Left lung (tissue), 10 donors: ENCODE data around the gene CDH8. TPM values are rescaled to one million over a fixed set of nuclear protein-coding genes. Genes with fewer than 3 reads are reported as not detected.

Experiments used
- ATAC-seq: fragments of 200-7000 bp; cut with Tn5 transposase; one replicate; pipeline ENCODE4 v1.9.1; 2020; ENCODE audit warnings: moderate library complexity
- DNase-seq, 4 donors: peaks; one replicate each; pipeline ENCODE4 v3.0.0-alpha.2; 2013 to 2020
- H3K27ac ChIP-seq, 2 donors: fragments of 200-600 bp; sonication (generic) in 1 of 2; one replicate each; pipeline versions ENCODE4 v1.5.0 to v1.8.0; 2020 to 2021
- H3K27me3 ChIP-seq, 2 donors: fragments of 200-600 bp; sonication (generic) in 1 of 2; one replicate each; pipeline versions ENCODE4 v1.5.0 to v1.8.0; 2020 to 2021
- H3K36me3 ChIP-seq, 2 donors: fragments of 200-600 bp; sonication (generic) in 1 of 2; one replicate each; pipeline versions ENCODE4 v1.5.0 to v1.8.0; 2020 to 2021
- H3K4me1 ChIP-seq, 2 donors: fragments of 200-600 bp; one replicate each; pipeline ENCODE4 v1.8.0; 2021
- H3K4me3 ChIP-seq, 2 donors: fragments of 200-600 bp; sonication (generic) in 1 of 2; one replicate each; pipeline versions ENCODE4 v1.5.0 to v1.8.0; 2020 to 2021; ENCODE audit warnings: mild to moderate bottlenecking in 1 of 2
- H3K9me3 ChIP-seq, 2 donors: fragments of 200-600 bp; sonication (generic) in 1 of 2; one replicate each; pipeline versions ENCODE4 v1.5.0 to v1.8.0; 2020 to 2021
- intact Hi-C, 2 donors: fragments of 100-400 bp; cut with DNase I; formaldehyde crosslinking; loops; one replicate each; pipeline versions ENCODE4 v1.11.2 to v1.14.2; 2022
- polyA plus RNA-seq, 6 donors: library from polyadenylated mRNA; unstranded; fragments of 120-200 nt; gene quantifications; one replicate each; pipeline ENCODE4 v1.2.1, GENCODE V29; 2013; ENCODE audit not compliant: insufficient read length in 6 of 6
- total RNA-seq, 2 donors: library from RNA; stranded (reverse); fragmentation: NEBNext Ultra II Directional; extraction: Animal tissue kit (Norgen Biotek cat#: 25700); gene quantifications; one replicate each; pipeline ENCODE4 v1.2.1, GENCODE V29; 2021
- TF ChIP-seq, protein P1 (sequence below), 2 donors: fragments of 200-600 bp; sonication (generic) in 1 of 2; IDR thresholded peaks; one replicate each; pipeline versions ENCODE4 v1.5.0 to v1.8.0; 2021; ENCODE audit warnings: antibody characterized with exemption in 2 of 2
- donor health status: DM: no; HTN: yes; CAD: no.
- donor health status: DM: no; HTN: no; CAD: no.

Gene CDH8
- total and polyA plus RNA-seq, 8 donors = 0.17 to 2.5 (median 1.2) TPM

DNA sequence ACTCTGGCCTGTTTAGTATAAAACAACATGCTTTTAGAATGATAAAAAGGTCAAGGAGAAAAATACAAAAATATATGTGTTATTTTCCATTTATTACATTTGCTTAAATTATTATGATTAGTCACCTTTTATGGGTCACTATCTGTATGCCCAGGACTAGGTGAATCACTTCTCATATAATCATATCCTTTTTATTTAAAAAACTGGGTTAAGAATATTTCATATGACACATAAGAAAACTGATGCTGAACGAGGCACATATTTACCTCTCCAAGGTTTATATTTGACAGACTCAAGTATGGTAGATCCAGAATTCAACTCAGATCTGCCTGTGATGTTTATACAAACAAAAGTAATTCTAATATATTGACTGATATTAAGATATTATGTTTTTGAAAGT, 134.5 kb downstream of the CDH8 start:
- TF ChIP-seq, protein P1, sequence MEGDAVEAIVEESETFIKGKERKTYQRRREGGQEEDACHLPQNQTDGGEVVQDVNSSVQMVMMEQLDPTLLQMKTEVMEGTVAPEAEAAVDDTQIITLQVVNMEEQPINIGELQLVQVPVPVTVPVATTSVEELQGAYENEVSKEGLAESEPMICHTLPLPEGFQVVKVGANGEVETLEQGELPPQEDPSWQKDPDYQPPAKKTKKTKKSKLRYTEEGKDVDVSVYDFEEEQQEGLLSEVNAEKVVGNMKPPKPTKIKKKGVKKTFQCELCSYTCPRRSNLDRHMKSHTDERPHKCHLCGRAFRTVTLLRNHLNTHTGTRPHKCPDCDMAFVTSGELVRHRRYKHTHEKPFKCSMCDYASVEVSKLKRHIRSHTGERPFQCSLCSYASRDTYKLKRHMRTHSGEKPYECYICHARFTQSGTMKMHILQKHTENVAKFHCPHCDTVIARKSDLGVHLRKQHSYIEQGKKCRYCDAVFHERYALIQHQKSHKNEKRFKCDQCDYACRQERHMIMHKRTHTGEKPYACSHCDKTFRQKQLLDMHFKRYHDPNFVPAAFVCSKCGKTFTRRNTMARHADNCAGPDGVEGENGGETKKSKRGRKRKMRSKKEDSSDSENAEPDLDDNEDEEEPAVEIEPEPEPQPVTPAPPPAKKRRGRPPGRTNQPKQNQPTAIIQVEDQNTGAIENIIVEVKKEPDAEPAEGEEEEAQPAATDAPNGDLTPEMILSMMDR (IDR thresholded peaks at IDR 0.05) = no peak
- no peaks in the 10 kb centered on the region for H3K4me1 ChIP-seq
- H3K4me3 ChIP-seq = no peak overlapping the region
- H3K9me3 ChIP-seq = no peaks in the 10 kb centered on the region
- no peak for ATAC-seq
- H3K27ac ChIP-seq = no peak overlapping the region
- no peaks in the 10 kb centered on the region for H3K36me3 ChIP-seq
- intact Hi-C loops = no loop called here
- no peak for DNase-seq
- H3K27me3 ChIP-seq = no peaks in the 10 kb centered on the region

DNA sequence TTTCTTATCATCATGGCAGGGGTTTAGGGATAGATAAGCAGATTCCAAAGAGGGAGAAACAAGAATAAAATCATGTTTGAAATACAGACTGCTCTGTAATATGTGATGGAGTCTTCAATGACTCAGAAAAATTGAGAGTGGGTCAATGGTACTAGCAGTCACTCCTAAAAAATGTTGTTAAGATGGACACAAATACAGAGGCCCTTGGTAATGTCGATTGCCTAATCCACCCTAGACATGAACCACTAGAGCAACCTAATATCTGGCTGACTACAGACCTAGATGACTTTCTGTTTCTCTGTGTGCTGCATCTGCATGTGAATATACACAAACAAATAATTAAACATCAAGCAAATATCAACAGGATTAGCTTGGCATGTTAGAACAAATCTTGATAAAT, 135.8 kb downstream of the CDH8 start:
- Histone ChIP-seq H3K36me3 (no peaks in the 10 kb centered on the region), H3K4me1 (no peaks in the 10 kb centered on the region), H3K9me3 (no peaks in the 10 kb centered on the region), H3K4me3 (no peak overlapping the region), H3K27me3 (no peaks in the 10 kb centered on the region), H3K27ac (no peak overlapping the region)
- no peak for DNase-seq
- TF ChIP-seq, protein P1 (IDR thresholded peaks at IDR 0.05) = no peak
- intact Hi-C loops = no loop called here
- peak; percentile 44 for ATAC-seq

- ATAC-seq (no peak), DNase-seq (no peak)
- no peaks in the 10 kb centered on the region for H3K27me3 ChIP-seq
- intact Hi-C loops = no loop called here
- no peaks in the 10 kb centered on the region for H3K36me3 ChIP-seq
- H3K27ac ChIP-seq = no peak overlapping the region
- no peak overlapping the region for H3K4me3 ChIP-seq
- no peaks in the 10 kb centered on the region for H3K4me1 ChIP-seq
- TF ChIP-seq, protein P1 (IDR thresholded peaks at IDR 0.05) = no peak
- H3K9me3 ChIP-seq = no peaks in the 10 kb centered on the region
Measured at GRCh38 chr16:61897657-61898056, 138.6 kb downstream of the CDH8 start.

- TF ChIP-seq, protein P1 (IDR thresholded peaks at IDR 0.05) = no peak
- ATAC-seq (no peak), DNase-seq (no peak)
- intact Hi-C loops = no loop called here
- Histone ChIP-seq H3K9me3 (no peaks in the 10 kb centered on the region), H3K27me3 (no peaks in the 10 kb centered on the region), H3K36me3 (no peaks in the 10 kb centered on the region), H3K27ac (no peak overlapping the region), H3K4me3 (no peak overlapping the region), H3K4me1 (no peaks in the 10 kb centered on the region)
Measured at GRCh38 chr16:61892531-61892930, 143.7 kb downstream of the CDH8 start.

GRCh38 chr16:61891460-61891859, 144.8 kb downstream of the CDH8 start:
- DNase-seq (no peak), ATAC-seq (no peak)
- Histone ChIP-seq H3K9me3 (no peaks in the 10 kb centered on the region), H3K4me1 (no peaks in the 10 kb centered on the region), H3K36me3 (no peaks in the 10 kb centered on the region), H3K27me3 (no peaks in the 10 kb centered on the region), H3K27ac (no peak overlapping the region), H3K4me3 (no peak overlapping the region)
- TF ChIP-seq, protein P1 (IDR thresholded peaks at IDR 0.05) = no peak
- intact Hi-C loops = no loop called here
